GM23338 (cell line): ENCODE measurements around the gene SCUBE2. TPM values are rescaled to one million over a fixed set of nuclear protein-coding genes. Genes with fewer than 3 reads are reported as not detected.

Experiments
- CREB1 ChIP-seq: fragments of 250-450 bp; sonication (Bioruptor Pico); IDR thresholded peaks from 2 replicates; pipeline ENCODE4 v1.5.0; 2020; ENCODE audit warnings: low read depth, mild to moderate bottlenecking, moderate library complexity
- EZH2phosphoT487 ChIP-seq: fragments of 200-600 bp; sonication (generic); IDR thresholded peaks from one replicate; pipeline ENCODE4 v1.8.1; 2018; ENCODE audit warnings: antibody characterized with exemption; ENCODE audit not compliant: unreplicated experiment
- JUNB ChIP-seq: IDR thresholded peaks from one replicate; pipeline ENCODE4 v1.6.1; 2016; ENCODE audit warnings: antibody characterized with exemption; ENCODE audit not compliant: unreplicated experiment
- STAT1 ChIP-seq: IDR thresholded peaks from one replicate; pipeline ENCODE4 v1.6.1; 2016; ENCODE audit warnings: antibody characterized with exemption; ENCODE audit not compliant: unreplicated experiment
- ZNF114 ChIP-seq: fragments of 250-450 bp; sonication (Bioruptor Pico); IDR thresholded peaks from 2 replicates; pipeline ENCODE4 v1.5.0; 2020; ENCODE audit warnings: mild to moderate bottlenecking, moderate library complexity
- polyA plus RNA-seq: library from polyadenylated mRNA; unstranded; fragments of >200 nt; fragmentation: Nextera tagmentation; extraction: Ambion mirVana; gene quantifications from 2 replicates; pipeline ENCODE4 v1.2.1, GENCODE V29; 2016
- total RNA-seq: library from RNA; depleted of rRNA; stranded (reverse); fragments of >200 nt; shearing (Covaris generic); gene quantifications from 2 replicates; pipeline ENCODE4 v1.2.3, GENCODE V29; 2014
- TF ChIP-seq, protein P1 (sequence below): fragments of 250-450 bp; sonication (Bioruptor Pico); IDR thresholded peaks from 2 replicates; pipeline ENCODE4 v1.5.0; 2020; ENCODE audit warnings: mild to moderate bottlenecking, moderate library complexity
- TF ChIP-seq, protein P2 (sequence below): IDR thresholded peaks from 2 replicates; pipeline ENCODE4 v1.6.1; 2016; ENCODE audit warnings: antibody characterized with exemption
- TF ChIP-seq, protein P3 (sequence below), 2 experiments: fragments of 200-600 bp in 1 of 2; sonication (generic) in 1 of 2; conservative IDR thresholded peaks; 2 replicates each; pipeline versions ENCODE4 v1.5.1 to v1.6.1; 2016 to 2017; ENCODE audit warnings: antibody characterized with exemption in 2 of 2, low read depth in 2 of 2, mild to moderate bottlenecking in 2 of 2, moderate library complexity in 1 of 2

The SCUBE2 gene
- total and polyA plus RNA-seq, 2 experiments from 2014 or later, result 0.47 to 0.63 TPM

DNA sequence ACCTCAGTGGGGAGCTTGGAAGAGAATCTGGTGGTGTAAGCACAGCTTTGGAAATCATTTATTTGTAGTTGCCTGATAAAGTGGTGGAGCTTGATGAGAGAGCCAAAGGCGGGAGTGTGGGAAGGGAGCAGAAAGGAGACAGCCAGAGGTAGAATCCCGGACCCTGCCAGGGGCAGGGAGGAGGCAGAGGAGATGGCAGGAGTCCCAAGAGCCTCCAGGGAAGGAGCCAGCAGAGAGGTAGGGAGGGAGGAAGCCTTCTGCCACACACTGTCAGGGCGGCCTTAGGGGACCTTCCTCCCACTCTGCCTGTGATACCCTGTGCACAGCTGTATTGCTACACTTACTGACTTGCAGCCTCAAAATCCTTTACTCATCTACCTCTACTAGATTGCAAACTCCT, 15.4 kb downstream of the SCUBE2 start (continued):
- TF ChIP-seq, protein P1, sequence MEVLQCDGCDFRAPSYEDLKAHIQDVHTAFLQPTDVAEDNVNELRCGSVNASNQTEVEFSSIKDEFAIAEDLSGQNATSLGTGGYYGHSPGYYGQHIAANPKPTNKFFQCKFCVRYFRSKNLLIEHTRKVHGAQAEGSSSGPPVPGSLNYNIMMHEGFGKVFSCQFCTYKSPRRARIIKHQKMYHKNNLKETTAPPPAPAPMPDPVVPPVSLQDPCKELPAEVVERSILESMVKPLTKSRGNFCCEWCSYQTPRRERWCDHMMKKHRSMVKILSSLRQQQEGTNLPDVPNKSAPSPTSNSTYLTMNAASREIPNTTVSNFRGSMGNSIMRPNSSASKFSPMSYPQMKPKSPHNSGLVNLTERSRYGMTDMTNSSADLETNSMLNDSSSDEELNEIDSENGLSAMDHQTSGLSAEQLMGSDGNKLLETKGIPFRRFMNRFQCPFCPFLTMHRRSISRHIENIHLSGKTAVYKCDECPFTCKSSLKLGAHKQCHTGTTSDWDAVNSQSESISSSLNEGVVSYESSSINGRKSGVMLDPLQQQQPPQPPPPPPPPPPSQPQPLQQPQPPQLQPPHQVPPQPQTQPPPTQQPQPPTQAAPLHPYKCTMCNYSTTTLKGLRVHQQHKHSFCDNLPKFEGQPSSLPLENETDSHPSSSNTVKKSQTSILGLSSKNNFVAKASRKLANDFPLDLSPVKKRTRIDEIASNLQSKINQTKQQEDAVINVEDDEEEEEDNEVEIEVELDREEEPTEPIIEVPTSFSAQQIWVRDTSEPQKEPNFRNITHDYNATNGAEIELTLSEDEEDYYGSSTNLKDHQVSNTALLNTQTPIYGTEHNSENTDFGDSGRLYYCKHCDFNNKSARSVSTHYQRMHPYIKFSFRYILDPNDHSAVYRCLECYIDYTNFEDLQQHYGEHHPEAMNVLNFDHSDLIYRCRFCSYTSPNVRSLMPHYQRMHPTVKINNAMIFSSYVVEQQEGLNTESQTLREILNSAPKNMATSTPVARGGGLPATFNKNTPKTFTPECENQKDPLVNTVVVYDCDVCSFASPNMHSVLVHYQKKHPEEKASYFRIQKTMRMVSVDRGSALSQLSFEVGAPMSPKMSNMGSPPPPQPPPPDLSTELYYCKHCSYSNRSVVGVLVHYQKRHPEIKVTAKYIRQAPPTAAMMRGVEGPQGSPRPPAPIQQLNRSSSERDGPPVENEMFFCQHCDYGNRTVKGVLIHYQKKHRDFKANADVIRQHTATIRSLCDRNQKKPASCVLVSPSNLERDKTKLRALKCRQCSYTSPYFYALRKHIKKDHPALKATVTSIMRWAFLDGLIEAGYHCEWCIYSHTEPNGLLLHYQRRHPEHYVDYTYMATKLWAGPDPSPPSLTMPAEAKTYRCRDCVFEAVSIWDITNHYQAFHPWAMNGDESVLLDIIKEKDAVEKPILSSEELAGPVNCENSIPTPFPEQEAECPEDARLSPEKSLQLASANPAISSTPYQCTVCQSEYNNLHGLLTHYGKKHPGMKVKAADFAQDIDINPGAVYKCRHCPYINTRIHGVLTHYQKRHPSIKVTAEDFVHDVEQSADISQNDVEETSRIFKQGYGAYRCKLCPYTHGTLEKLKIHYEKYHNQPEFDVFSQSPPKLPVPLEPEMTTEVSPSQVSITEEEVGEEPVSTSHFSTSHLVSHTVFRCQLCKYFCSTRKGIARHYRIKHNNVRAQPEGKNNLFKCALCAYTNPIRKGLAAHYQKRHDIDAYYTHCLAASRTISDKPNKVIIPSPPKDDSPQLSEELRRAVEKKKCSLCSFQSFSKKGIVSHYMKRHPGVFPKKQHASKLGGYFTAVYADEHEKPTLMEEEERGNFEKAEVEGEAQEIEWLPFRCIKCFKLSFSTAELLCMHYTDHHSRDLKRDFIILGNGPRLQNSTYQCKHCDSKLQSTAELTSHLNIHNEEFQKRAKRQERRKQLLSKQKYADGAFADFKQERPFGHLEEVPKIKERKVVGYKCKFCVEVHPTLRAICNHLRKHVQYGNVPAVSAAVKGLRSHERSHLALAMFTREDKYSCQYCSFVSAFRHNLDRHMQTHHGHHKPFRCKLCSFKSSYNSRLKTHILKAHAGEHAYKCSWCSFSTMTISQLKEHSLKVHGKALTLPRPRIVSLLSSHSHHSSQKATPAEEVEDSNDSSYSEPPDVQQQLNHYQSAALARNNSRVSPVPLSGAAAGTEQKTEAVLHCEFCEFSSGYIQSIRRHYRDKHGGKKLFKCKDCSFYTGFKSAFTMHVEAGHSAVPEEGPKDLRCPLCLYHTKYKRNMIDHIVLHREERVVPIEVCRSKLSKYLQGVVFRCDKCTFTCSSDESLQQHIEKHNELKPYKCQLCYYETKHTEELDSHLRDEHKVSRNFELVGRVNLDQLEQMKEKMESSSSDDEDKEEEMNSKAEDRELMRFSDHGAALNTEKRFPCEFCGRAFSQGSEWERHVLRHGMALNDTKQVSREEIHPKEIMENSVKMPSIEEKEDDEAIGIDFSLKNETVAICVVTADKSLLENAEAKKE (CRISPR knock-in tag), result no peak
- TF ChIP-seq, protein P2, sequence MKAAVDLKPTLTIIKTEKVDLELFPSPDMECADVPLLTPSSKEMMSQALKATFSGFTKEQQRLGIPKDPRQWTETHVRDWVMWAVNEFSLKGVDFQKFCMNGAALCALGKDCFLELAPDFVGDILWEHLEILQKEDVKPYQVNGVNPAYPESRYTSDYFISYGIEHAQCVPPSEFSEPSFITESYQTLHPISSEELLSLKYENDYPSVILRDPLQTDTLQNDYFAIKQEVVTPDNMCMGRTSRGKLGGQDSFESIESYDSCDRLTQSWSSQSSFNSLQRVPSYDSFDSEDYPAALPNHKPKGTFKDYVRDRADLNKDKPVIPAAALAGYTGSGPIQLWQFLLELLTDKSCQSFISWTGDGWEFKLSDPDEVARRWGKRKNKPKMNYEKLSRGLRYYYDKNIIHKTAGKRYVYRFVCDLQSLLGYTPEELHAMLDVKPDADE, result no peak
- no peak for TF ChIP-seq JUNB
- no peak for TF ChIP-seq STAT1
- TF ChIP-seq, protein P3, sequence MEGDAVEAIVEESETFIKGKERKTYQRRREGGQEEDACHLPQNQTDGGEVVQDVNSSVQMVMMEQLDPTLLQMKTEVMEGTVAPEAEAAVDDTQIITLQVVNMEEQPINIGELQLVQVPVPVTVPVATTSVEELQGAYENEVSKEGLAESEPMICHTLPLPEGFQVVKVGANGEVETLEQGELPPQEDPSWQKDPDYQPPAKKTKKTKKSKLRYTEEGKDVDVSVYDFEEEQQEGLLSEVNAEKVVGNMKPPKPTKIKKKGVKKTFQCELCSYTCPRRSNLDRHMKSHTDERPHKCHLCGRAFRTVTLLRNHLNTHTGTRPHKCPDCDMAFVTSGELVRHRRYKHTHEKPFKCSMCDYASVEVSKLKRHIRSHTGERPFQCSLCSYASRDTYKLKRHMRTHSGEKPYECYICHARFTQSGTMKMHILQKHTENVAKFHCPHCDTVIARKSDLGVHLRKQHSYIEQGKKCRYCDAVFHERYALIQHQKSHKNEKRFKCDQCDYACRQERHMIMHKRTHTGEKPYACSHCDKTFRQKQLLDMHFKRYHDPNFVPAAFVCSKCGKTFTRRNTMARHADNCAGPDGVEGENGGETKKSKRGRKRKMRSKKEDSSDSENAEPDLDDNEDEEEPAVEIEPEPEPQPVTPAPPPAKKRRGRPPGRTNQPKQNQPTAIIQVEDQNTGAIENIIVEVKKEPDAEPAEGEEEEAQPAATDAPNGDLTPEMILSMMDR (conservative IDR thresholded peaks at IDR 0.05; ENCODE audit: low read depth in 2 of 2), result no peak
- TF ChIP-seq EZH2phosphoT487, result no peak
- no peak for TF ChIP-seq ZNF114 (CRISPR knock-in tag)
- no peak for TF ChIP-seq CREB1 (CRISPR knock-in tag)
